Kidney capillary endothelial cell (primary cell): ENCODE data around the gene SCN3A.
A peak's percentile ranks its signal among the peaks of the same experiment; 100 is the strongest.

Experiments
- DNase-seq: peaks from one replicate; pipeline ENCODE4 v3.0.0-alpha.2; 2018; ENCODE audit warnings: low spot score

Gene SCN3A

DNA sequence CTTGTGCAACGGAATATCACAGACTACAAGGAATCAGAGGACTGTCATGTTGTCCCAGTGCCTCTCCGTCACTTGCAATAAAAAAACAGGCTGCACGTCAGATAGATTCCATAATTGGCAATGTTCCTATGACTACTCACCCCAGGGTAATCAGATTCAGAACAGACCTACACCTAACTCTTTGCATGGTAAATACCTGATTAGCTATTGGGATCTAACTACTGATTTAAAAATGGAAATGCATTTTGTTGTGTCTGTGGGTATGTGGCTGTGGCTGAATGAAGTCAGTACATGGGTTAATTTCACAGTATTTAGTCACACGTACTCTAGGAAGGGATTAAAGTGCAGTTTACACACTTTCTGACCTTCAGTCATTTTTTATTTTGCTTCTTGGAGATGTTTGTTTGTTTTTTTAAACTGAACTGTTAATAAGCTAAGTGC, 91.7 kb downstream of the SCN3A start:
- no peak for DNase-seq

DNA sequence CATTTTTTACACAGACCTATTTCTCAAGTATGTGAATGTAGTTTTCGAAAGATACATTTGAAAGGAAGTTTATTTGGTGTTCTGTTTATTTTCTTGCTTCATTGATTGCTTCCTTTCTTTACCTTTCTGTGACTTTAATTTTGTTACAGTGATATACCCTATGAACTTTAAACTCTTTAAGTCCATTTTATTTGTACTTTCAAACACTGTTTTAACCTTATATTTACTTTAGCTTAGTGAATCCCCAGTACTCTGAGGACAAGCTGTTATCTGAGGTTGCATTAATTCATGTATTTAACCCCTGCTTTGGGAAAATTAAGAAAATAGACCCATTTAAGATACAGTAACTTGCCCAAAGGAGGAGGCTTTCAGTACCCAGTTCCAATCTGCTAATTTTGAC, 93.5 kb downstream of the SCN3A start:
- DNase-seq: no peak

DNA sequence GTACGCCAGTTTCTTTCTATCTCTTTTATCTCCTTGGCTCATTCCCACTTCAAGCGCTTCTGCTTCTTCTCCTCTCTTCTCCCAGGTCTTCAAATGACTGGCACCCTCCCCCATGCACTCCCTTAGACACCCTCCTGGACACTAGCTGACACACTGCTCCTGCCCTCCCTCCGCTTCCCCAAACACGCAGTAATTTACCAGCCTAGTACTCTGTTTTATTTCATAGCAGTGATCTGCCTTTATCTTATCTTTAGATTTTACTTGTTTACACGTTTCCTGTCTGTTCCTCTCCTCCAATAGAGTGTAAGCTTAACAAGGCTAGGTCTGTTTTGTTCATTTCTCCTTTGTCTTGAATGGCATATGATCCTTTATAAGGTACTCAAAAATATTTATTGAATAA, 93.9 kb downstream of the SCN3A start:
- DNase-seq: no peak

DNA sequence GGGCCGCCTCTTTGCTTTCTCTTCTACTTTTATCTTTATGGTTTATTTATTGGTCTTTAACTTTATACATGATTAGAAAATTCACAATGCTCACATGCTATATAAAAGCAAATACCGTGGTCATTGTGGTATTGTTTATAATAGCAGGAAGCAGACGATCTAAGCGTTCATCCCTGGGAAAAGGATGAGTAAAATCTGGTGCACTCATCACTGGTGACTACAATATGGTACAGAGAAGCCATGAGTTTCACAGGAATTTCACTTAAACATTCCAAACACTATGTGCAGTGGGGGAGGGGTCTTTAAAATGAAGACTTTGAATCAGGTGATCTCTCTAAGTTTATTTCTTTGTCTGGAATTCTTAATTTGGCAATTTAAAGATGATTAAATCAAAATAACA, 97.9 kb downstream of the SCN3A start:
- DNase-seq: no peak

DNA sequence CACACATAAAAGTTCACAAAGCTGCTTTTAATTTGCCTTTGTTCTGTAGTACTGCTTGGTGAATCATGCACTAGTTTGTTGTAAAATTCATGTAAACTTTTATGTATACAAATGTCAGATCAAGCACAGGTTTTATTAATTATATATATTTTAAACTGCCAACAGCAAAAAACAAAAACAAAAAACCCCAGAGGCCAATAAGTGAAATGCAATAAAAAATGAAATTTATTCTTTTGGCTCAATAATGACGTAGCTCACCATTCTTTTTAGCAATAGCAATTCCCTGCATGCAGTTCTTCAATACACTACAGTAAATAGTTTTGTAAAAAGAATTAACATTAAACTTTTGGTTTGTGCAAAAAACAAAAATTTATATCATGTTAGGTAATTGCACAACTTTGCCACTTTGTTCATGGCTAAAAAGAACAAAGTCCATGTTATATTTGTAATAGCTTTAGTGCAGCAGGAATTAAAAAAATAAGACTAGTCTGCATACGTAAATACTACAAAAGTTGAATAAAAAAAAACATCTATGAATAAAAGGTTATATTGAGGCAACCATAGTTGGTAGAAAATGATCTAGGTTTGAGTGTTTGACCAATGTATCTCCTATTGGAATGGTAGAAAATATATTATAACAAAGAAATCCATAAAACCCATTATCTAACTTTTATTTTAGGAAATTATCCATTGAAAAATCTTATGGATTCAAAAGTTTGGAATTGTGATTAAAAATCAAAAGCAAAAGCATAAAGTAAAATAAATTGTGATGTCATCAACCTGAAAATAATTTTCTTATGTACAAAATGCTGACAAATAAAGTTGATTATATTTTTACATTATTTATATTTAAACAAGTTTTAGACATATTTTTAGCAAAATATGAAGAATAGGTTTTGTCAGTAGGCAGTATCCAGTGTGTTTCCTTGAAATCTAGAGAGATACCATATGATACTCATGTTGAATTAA, 115.6 kb downstream of the SCN3A start:
- DNase-seq: no peak

DNA sequence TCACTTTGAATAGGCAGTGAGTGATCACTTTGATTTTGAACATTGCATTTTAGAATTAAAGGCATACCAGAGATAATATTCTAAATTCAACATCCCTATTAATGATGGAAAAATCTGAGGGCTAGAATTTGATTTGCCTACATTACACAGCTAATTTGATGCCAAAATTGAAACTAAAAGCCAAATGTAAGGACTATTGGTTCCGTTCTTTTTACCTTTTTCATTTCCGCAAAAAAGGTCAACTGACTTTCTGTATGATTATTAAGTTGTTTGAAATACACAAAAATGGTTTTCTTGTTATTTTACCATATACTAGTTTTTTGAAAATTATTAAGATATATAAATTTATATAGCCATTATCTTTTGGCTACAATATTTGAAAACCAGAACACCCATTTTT, 117.5 kb downstream of the SCN3A start:
- DNase-seq: no peak

DNA sequence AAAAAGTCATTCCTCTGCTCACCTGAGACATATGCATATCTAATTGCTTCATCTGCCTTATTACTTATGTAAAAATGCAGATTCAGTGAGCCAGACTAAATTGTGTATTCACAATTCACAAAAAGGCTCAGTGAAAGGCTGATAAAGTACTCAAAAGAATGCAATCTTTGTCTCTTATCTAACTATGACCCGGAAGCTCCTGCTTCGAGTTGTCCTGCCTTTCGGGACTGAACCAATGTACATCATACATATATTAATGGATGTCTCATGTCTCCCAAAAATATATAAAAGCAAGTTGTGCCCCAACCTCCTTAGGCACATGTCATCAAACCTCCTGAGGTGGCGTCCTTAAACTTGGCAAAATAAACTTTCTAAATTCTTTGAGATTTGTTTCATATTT, 120.5 kb downstream of the SCN3A start:
- DNase-seq: no peak

DNA sequence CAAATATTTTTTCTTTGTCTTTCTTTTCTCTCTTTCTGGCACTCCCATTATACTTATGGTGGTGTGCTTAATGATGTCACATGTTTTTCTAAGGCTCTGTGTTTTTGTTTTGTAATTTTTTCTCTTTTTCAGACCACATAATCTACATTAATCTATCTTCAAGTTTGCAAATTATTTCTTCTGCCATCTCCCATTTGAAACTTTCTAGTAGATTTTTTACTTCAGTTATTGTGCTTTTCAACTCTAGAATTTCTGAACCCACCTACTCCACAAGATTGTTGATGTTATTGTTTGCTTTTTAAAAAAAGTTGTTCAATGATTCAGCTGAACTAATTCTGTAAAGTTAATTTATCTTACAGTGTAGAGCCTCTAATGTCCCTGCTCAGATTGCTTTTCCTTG, 121.4 kb downstream of the SCN3A start:
- no peak for DNase-seq

DNA sequence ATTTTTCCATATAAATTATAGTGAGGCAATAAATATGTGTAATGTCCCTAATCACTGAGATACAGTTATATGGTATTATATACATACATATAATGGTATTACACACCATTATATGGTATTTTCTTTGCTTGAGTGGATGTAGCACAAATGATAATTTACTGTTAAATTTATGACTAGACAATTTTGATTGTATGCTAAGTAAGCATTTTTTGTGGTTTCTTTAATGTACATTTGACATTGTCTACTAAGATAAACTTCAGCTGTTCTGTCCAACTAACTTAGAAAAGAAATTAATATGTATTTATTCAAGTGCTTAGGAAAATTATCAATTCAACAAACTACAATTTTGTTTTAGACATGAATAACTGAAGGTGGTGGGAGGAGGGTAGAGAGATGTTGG, 122.6 kb downstream of the SCN3A start:
- DNase-seq: no peak

DNA sequence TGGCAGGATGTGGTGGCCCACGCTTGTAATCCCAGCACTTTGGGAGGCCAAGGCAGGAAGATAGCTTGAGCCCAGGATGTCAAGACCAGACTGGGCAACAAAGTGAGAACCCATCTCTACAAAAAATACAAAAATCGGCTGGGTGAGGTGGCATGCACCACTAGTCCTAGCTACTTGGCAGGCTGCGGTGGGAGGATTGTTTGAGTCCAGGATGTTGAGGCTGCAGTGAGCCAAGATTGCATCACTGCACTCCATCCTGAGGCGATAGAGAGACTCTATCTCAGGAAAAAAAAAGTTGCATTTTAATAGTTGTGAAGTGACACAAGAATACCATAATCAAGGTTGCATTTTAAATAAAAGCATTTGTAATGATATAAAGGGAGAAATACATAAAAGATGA, 124.4 kb downstream of the SCN3A start:
- no peak for DNase-seq

DNA sequence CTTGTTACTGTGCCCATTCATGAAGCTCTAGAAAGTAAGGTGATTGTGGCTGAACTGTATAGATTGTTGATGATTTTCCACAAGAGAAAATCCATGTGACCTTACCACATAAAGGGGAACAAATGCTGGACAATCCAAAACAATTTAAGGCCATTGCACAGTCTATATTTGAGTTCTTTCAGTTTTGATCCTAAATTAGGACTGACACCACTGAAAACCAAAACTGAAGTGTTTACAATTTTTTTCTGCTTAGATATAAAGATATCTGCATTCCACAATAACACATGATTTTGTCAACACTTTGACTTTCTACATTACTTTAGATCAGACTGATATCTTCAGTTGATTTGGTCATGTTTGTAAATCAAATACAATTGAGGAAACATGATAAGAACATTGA, 124.9 kb downstream of the SCN3A start:
- no peak for DNase-seq

DNA sequence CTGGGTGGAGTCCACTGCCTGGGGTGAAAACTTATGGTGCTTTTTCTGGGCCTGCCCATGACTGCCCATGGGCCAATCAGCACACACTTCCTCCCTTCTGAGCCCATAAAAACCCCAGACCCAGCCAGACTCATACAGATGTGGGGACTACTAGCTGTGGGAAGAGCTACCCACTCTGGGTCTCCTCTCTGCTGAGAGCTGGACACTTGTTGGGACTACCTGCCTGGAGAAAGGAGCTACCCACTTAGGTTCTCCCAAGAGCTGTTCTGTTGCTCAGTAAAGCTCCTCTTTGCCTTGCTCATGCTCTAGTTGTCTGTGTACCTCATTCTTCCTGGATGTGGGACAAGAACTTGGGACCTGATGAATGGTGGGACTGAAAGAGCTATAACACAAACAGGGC, 129.0 kb downstream of the SCN3A start:
- DNase-seq: no peak

DNA sequence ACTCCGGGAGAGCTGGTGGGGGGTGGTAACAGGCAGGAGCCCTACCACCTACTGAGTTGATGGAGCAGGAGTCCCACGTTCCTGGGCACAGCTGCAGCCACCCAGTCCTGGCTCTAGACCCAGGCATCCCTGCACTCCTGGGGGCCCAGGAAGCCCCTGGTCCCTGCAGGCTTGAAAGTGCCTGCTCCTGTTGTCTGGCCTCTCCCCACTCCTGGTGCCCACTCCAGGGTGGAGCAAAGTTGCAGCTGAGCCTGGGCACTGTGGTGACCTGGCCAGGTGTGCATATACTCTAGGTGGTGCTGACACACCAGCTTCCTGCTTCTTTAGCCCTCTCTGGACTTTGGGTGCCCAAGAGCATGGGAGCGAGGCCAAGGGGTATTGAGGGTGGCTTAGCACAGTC, 129.5 kb downstream of the SCN3A start:
- no peak for DNase-seq

DNA sequence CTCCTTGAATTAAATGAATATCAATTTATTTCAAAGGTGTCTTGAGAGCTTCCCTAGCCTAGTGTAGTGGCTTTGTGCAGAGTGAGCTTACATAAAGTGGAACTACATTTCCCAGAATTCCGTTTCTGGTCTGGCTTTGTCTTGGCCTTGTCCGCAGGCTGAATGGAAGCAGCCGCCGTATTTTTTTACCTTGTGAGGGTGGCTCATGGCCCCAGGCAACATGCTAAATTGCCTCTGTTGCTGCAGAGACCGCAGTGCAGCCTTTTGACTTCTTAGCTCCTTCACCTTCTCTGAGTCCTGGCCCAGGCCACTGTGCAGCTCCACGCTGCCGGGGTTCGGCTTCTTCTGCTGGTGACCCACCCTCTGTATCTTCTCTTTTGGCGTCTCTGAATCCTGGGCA, 133.8 kb downstream of the SCN3A start:
- no peak for DNase-seq

DNA sequence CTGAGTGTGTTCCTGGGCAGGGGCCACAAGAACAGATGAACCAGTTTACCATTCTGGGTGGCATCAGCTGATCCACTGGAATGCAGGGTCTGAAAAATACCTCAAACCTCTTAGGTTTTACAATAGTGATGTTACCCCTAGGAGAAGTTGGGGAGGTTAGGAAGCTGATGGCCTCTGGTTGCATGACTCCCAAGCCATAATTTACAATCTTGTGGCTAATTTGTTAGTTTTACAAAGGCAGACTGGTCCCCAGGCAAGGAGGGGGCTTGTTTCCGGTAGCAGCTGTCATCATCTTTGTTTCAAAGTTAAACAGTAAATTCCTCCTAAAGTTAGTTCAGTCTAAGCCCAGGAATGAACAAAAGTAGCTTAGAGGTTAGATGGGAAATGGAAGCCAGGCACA, 134.7 kb downstream of the SCN3A start:
- no peak for DNase-seq

DNA sequence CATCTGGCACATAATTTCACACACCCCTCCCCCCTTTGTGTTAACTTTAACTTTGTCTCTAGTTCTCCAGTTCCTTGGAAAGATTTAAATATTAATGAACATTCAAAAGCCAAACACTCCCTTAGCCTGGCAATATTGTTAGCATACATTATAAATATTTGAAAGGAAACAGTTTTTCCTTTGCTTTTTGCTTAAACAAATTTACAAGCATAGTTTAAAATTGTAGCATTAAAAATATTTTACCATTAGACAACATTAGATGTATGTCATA, 135.4 kb downstream of the SCN3A start:
- no peak for DNase-seq

DNA sequence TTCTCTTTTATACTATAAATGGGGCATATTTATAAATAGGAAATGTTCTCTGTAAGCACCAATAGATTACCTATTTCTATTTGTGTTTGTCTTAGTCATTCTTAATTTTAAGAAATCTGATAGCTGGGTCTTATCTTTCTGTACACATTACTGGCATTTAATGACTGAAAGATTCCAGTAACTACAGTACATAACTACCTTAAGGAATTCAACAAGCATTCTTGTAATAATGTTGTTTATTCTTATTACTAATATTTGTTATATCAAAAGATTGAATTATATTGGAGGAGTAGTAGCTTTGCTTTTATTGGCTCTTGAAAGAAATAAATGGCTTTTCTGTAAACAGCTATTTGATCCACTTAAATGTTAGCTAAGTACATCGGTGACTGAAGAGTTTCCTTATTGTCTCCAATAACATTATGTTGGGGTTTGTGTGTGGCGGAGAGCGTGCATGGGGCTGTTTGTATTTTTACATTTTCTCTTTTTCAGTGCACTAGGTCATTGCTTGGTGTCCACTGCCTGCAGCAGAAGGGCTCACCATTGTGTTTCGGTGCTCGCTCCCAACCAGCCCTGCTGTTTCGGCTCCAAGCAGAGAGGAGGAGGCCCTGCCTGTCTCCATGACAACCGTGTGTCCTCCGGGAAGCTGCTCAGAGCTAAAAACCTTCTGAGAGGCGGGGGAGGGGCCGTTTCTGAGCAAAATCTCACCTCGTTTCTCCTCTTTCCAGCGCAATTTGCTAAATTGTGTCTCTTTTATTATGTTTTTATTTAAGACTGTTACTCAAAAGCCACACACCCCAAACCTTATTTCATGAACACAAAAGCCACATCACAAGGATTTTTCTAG, 136.0 kb downstream of the SCN3A start:
- DNase-seq: peak; percentile 4

DNA sequence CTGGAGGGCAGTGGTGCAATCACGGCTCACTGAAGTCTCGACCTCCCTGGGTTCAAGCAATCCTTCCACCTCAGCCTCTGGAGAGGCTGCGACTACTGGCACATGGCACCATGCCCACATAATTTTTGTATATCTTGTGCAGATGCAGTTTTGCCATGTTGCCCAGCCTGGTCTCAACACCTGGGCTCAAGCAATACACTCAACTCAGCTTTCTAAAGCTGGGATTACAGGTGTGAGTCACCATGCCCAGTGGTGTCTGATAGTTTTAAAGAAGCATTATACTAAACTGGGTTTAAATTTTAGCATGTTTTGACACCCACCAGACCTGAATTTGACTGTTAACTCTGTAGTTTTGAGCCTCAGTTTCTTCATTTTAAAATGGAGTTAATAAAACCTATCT, 139.1 kb downstream of the SCN3A start:
- no peak for DNase-seq

DNA sequence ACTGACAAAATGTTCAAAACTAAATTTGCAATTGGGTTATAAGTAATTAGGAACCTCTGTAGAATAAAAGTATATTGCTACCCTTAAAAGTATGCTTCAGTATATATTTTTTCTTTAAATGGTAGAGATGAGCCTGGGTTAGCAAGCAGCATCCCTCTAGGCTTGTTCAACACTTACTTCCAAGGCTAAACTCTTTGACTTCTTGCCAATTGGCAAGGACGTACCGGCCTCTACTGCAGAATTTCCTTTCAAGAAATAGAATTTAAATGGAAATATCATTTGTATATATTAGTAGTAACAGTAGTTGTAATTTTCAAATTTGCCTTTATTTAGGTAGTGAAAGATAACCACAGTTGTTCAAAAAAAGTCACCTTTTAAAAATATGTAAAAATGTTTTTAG, 143.4 kb downstream of the SCN3A start:
- no peak for DNase-seq

DNA sequence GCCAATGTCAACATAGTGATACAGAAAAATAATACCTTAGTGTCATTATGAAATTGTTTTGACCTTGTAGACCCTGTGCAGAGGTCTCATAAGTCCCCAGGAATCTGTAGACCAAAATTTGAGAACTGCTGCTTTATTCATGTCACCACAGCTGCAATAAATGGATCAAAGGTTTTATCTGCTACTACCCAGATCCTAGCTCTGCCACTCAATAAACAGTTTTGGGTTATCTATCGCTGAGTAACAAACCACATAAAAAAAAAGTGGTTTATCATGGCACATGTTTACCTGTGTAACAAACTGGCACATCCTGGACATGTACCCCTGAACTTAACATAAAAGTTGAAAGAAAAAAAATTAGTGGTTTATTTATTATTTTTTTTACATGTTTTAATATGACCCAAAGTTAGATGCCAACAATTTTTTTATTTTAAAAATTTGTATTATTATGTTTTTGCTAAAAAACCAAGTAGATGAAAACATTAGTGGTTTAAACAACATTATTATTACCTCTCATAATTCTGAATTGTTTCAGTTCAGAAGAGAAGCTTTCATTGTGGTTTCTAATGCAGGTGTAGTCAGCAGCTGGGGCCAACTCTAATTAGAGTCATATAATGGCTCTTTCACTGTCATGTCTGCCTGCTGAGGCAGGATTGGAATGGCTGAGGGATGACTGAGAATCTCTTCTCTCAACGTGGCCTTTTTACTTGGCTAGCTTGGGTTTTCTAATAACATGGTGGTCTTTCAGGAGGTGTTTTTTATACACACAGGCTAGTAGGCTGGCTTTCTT, 145.2 kb downstream of the SCN3A start:
- DNase-seq: no peak

DNA sequence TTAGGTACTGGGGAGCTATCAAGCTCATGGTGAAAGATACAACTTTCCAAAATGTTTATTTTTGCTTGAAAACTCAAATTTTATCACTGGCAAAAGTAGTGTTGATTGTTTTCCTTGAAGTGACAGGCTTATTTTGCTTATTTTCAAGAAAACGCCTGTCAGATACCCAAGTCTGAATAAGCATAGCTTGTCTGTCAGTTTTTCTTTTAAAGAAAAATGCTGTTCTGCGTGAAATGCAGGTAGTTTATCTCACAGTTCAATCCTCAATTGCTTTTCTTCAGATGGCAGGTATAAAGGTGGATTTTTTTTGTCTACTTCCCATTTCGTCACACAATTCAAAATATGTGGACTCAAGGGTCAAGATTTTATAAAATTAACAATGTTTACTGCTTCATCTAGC, 145.9 kb downstream of the SCN3A start:
- DNase-seq: no peak

DNA sequence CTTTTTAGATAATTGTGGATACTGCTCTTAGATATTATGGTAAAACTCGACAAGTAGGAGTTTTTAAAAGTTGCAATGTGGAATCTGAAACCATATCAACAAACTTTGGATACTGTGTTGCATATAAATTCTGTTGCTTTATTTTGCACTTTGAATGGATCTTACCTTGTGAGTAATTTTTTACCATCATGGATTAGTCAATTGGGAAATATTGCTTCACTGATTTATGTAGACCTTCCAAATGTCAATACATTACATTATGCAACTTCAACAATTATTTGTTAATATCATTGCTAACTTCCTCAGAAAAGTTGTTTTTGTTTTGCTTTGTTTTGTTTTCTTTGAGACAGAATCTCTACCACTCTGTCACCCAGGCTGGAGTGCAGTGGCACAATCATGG, 146.5 kb downstream of the SCN3A start:
- no peak for DNase-seq

DNA sequence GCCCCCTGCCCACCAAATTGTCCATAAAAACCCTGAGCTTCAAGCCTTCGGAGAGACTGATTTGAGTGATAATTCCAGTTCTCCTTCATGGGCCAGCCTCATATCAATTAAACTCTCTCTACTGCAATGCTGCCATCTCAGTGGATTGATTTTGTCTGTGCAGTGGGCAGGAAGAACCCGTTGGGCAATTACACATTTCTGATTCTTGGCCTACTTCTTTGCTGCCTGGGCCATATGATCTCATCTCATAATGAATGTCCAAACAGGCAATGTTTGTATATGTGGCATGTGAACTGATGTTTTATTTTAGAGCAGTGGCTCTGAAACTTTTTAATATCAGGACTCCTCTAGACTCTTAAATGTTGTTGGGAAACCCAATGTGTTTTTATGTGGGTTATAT, 147.3 kb downstream of the SCN3A start:
- DNase-seq: no peak
